ENCODE data around the gene TFEB.

DNA sequence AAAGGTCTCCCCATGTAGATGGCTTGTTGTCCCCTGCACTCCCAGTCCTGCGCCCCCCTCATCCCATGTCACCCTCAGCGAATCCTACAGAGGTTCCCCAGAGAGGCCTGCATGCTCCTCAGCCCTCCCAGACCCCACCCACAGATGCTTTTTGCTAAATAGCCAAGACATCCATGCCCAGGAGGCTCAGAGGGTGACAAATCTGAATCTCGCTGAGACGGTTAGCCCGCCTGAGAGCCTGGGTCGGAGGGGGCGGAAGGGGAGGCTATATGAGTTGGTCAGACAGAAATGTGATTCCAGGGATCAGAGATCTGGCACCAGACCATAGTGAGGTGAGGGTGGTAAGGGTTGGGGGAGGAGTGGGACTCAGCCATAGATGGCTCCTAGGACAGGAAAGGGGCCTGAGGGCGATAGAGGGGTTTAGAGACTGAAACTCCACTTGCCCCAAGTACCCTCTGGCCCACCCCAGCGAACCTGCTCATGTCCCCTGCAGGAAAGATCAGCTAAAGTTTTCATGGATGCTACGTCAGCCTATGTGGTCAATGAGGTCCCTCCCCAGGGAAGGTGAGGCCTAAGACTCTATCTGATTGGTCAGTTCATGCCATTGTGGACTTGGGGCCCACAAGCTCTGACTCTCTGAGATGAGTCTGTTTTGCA, 33.2 kb downstream of the TFEB start:
- TF ChIP-seq SUZ12 (IDR thresholded peaks at IDR 0.05; ENCODE audit: extremely low read depth, insufficient read depth, insufficient read length) (no peak), ZNF274 (IDR thresholded peaks at IDR 0.05; ENCODE audit: low read depth, low read length) (no peak)

All from NT2/D1 (cell line).